Peyer's patch (tissue), 4 donors: ENCODE data around the gene SLC12A9. TPM values are rescaled to one million over a fixed set of nuclear protein-coding genes. Genes with fewer than 3 reads are reported as not detected.

Experiments used
- DNase-seq, 3 donors: peaks; one replicate each; pipeline ENCODE4 v3.0.0-alpha.2; 2017 to 2019
- H3K27ac ChIP-seq, 4 donors: fragments of 200-600 bp; sonication (generic); one replicate each; pipeline ENCODE4 v1.5.1; 2016 to 2019
- H3K27me3 ChIP-seq, 2 donors: fragments of 200-600 bp; sonication (generic); one replicate each; pipeline ENCODE4 v1.5.1; 2019
- H3K36me3 ChIP-seq, 3 donors: fragments of 200-600 bp; sonication (generic); one replicate each; pipeline ENCODE4 v1.5.1; 2016 to 2019
- H3K4me1 ChIP-seq, 4 donors: fragments of 200-600 bp; sonication (generic); one replicate each; pipeline ENCODE4 v1.5.1; 2016 to 2019
- H3K4me3 ChIP-seq, 4 donors: fragments of 200-600 bp; sonication (generic); 1 replicate in 3 of 4; 2 replicates in 1 of 4; pipeline ENCODE4 v1.5.1; 2016 to 2019; ENCODE audit warnings: mild to moderate bottlenecking in 1 of 4
- H3K9me3 ChIP-seq, 4 donors: fragments of 200-600 bp; sonication (generic); one replicate each; pipeline ENCODE4 v1.5.1; 2016 to 2019; ENCODE audit warnings: mild to moderate bottlenecking in 1 of 4
- CTCF ChIP-seq, 6 experiments: fragments of 450-650 bp in 4 of 6; fragments of 200-600 bp in 2 of 6; sonication (generic) in 1 of 6; IDR thresholded peaks; one replicate each; pipeline ENCODE4 v1.5.1; 2017 to 2019; ENCODE audit warnings: antibody characterized with exemption in 6 of 6, mild to moderate bottlenecking in 3 of 6, moderate library complexity in 1 of 6
- POLR2A ChIP-seq, 2 donors: fragments of 450-650 bp; IDR thresholded peaks; one replicate each; pipeline ENCODE4 v1.5.1; 2017; ENCODE audit warnings: antibody characterized with exemption in 2 of 2, mild to moderate bottlenecking in 2 of 2, moderate library complexity in 2 of 2
- total RNA-seq, 4 donors: library from RNA; depleted of rRNA; stranded (reverse); fragments of >200 nt; gene quantifications; one replicate each; pipeline ENCODE4 v1.1.0, GENCODE V29; 2016

SLC12A9 gene
- total RNA-seq, 4 donors from 2014 or later = 24.8 to 51.1 (median 28.2) TPM

DNA sequence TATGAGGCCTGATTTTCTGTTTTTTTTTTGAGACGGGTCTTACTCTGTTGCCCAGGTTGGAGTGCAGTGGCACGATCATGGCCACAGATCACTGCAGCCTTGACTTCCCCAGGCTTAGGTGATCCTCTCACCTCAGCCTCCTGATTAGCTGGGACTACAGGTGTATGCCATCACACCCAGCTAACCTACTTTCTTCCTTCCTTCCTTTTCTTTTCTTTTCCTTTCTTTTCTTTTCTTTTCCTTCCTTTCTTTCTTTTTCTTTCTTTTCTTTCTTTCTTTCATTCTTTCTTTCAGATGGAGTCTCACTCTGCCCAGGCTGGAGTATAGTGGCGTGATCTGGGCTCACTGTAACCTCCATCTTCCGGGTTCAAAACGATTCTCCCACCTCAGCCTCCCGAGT lies 26.2 kb downstream of the SLC12A9 start:
- Histone ChIP-seq H3K9me3 (no peaks in the 10 kb centered on the region), H3K4me1 (peaks cover 0 to 34% (median 14%) of the 10 kb centered on the region in 4 donors), H3K27me3 (no peaks in the 10 kb centered on the region), H3K36me3 (peaks cover 0 to 70% (median 4%) of the 10 kb centered on the region in 3 donors), H3K4me3 (no peak overlapping the region), H3K27ac (no peak overlapping the region)
- DNase-seq = no peak
- TF ChIP-seq POLR2A (IDR thresholded peaks at IDR 0.05) (no peak), CTCF (IDR thresholded peaks at IDR 0.05) (no peak)

DNA sequence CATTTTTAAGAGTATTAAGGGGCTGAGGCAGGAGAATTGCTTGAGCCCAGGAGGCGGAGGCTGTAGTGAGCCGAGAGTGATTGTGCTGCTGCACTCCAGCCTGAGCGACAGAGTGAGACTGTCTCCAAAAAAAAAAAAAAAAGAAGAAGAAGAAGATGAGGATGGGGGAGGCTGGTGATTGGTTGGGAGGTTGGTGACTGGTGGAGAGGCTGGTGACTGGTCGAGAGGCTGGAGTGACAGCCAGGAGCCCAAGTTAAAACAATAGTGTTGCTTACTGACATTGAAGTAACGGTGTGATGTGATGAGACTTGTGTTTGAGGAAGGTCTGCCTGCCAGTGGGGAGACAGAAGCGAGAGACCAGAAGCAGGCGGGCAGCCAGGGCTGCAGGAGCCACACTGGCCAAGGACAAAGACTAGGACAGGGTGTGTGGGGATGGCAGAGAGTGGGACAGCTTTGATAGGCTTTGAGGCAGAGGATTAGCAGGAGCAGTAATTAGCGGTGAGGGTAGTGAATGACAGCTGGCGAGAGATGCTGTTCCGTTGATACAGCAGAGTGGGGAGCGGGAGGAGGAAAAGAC lies 27.3 kb downstream of the SLC12A9 start:
- peaks cover 0 to 26% (median 14%) of the 10 kb centered on the region in 4 donors for H3K4me1 ChIP-seq
- TF ChIP-seq POLR2A (IDR thresholded peaks at IDR 0.05) = no peak
- TF ChIP-seq CTCF (IDR thresholded peaks at IDR 0.05) = no peak

GRCh38 chr7:100880645-100881044 lies 28.1 kb downstream of the SLC12A9 start:
- no peak overlapping the region for H3K4me3 ChIP-seq
- no peaks in the 10 kb centered on the region for H3K27me3 ChIP-seq
- H3K9me3 ChIP-seq = no peaks in the 10 kb centered on the region
- H3K4me1 ChIP-seq = peaks cover 0 to 26% (median 14%) of the 10 kb centered on the region in 4 donors
- peaks cover 0 to 89% (median 4%) of the 10 kb centered on the region in 3 donors for H3K36me3 ChIP-seq
- peak in 1 of 3 donors; percentile 42 for DNase-seq
- TF ChIP-seq POLR2A (IDR thresholded peaks at IDR 0.05) (no peak), CTCF (IDR thresholded peaks at IDR 0.05) (no peak)
- no peak overlapping the region for H3K27ac ChIP-seq

More for the DNA sequence above, 27.3 kb downstream of the SLC12A9 start:
- H3K27me3 ChIP-seq = no peaks in the 10 kb centered on the region
- H3K4me3 ChIP-seq = no peak overlapping the region
- H3K36me3 ChIP-seq = peaks cover 0 to 81% (median 4%) of the 10 kb centered on the region in 3 donors
- no peak for DNase-seq
- H3K27ac ChIP-seq = no peak overlapping the region
- no peaks in the 10 kb centered on the region for H3K9me3 ChIP-seq

DNA sequence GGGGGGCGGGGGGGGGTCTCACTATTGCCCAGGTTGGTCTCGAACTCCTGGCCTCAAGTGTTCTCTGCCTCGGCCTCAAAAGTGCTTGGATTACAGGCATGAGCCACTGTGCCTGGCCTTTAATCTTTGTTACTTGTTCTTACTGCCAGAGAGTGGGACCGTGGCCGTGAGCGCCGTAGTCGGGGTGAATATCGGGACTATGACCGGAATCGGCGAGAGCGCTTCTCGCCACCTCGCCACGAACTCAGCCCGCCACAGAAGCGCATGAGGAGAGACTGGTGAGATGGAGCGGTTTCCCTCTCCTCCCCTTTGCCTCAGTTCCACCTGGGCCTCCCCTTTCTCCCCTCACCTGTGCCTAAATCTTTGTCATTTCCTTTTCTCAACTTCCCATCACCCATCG lies 28.6 kb downstream of the SLC12A9 start:
- H3K36me3 ChIP-seq = peaks cover 0 to 94% (median 4%) of the 10 kb centered on the region in 3 donors

DNA sequence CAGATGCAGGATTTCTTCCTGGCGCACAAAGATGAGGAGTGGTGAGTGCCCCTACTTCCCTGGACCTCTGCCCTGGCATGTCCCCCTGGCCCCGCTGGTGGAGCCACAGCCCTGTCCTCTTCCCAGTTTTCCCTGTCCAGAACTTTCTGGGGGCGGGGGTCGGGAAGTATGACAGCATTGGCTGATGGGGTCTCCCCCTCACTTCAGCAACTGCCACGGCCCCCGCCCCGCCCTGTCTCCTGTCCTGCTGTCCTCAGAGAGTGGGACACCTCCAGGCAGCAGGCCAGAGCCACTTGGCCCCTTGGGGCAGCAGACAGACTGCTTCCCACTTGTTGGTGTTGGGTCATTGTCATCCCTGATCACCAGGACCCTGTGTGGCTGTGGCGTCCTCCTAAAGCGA lies 29.7 kb downstream of the SLC12A9 start:
- TF ChIP-seq CTCF (IDR thresholded peaks at IDR 0.05) = no peak
- TF ChIP-seq POLR2A (IDR thresholded peaks at IDR 0.05) = no peak
- H3K27me3 ChIP-seq = no peaks in the 10 kb centered on the region
- H3K27ac ChIP-seq = no peak overlapping the region
- peaks cover 0 to 98% (median 4%) of the 10 kb centered on the region in 3 donors for H3K36me3 ChIP-seq
- H3K9me3 ChIP-seq = no peaks in the 10 kb centered on the region
- H3K4me3 ChIP-seq = no peak overlapping the region
- peak in 1 of 3 donors; percentile 46 for DNase-seq
- H3K4me1 ChIP-seq = peaks cover 0 to 15% (median 5%) of the 10 kb centered on the region in 4 donors

More for the DNA sequence above, 28.6 kb downstream of the SLC12A9 start:
- peaks cover 0 to 21% (median 9%) of the 10 kb centered on the region in 4 donors for H3K4me1 ChIP-seq
- no peak overlapping the region for H3K27ac ChIP-seq
- DNase-seq = no peak
- H3K4me3 ChIP-seq = no peak overlapping the region
- TF ChIP-seq POLR2A (IDR thresholded peaks at IDR 0.05) = no peak
- TF ChIP-seq CTCF (IDR thresholded peaks at IDR 0.05) = no peak
- H3K27me3 ChIP-seq = no peaks in the 10 kb centered on the region
- no peaks in the 10 kb centered on the region for H3K9me3 ChIP-seq
